ENCODE measurements around the gene KRTAP20-1.

The KRTAP20-1 gene

GRCh38 chr21:30629200-30629599, 13.0 kb downstream of the KRTAP20-1 start:
- H3K36me3 ChIP-seq (ENCODE audit: control insufficient read depth in 2 of 2, insufficient read depth in 1 of 2, low read length in 2 of 2), result no peaks in the 10 kb centered on the region
- TF ChIP-seq ZNF530 (tag by site-specific recombination; IDR thresholded peaks at IDR 0.05; ENCODE audit: low read depth) (no peak), HIC1 (tag by site-specific recombination; IDR thresholded peaks at IDR 0.05) (no peak), ZEB2 (tag by site-specific recombination; IDR thresholded peaks at IDR 0.05) (no peak), EGR2 (tag by site-specific recombination; IDR thresholded peaks at IDR 0.05; ENCODE audit: low read depth) (no peak), ZFP41 (tag by site-specific recombination; IDR thresholded peaks at IDR 0.05; ENCODE audit: borderline replicate concordance) (no peak), ZBTB8A (tag by site-specific recombination; IDR thresholded peaks at IDR 0.05) (no peak), ZFHX2 (tag by site-specific recombination; conservative IDR thresholded peaks at IDR 0.05) (no peak)
- H3K27ac ChIP-seq (ENCODE audit: extremely low read depth, low read depth, low read length), result no peak overlapping the region
- no peaks in the 10 kb centered on the region for H3K4me1 ChIP-seq (ENCODE audit: control insufficient read depth, insufficient read depth, low read length)
- POLR2A ChIA-PET, result no interaction called here
- H3K4me3 ChIP-seq (ENCODE audit: low read depth, low read length), result no peak overlapping the region
- CTCF ChIA-PET, result no interaction called here
- H3K9me3 ChIP-seq (ENCODE audit: control insufficient read depth, insufficient read depth, low read depth, low read length), result no peaks in the 10 kb centered on the region

GRCh38 chr21:30634906-30635305, 18.7 kb downstream of the KRTAP20-1 start, which contains the start of gene KRTAP20-2:
Gene KRTAP20-2, plus strand, starts transcription at chr21:30635206. Its CDS starts 58 bp downstream, at chr21:30635264.
- H3K4me3 ChIP-seq (ENCODE audit: low read depth, low read length), result no peak within 1 kb of the TSS
- no peaks in the 10 kb centered on the region for H3K36me3 ChIP-seq (ENCODE audit: control insufficient read depth in 2 of 2, insufficient read depth in 1 of 2, low read length in 2 of 2)
- no peak for TF ChIP-seq ZNF837 (tag by site-specific recombination; IDR thresholded peaks at IDR 0.05)
- no peak for TF ChIP-seq ZXDB (tag by site-specific recombination; IDR thresholded peaks at IDR 0.05)
- TF ChIP-seq ZNF747 (tag by site-specific recombination; IDR thresholded peaks at IDR 0.05), result no peak
- TF ChIP-seq ZNF221 (tag by site-specific recombination; IDR thresholded peaks at IDR 0.05; ENCODE audit: borderline replicate concordance), result no peak
- TF ChIP-seq KLF1 (tag by site-specific recombination; IDR thresholded peaks at IDR 0.05), result no peak
- TF ChIP-seq ZNF629 (tag by site-specific recombination; IDR thresholded peaks at IDR 0.05), result no peak
- no peak for TF ChIP-seq ZNF639 (tag by site-specific recombination; IDR thresholded peaks at IDR 0.05)
- no peak for TF ChIP-seq ATF2 (tag by site-specific recombination; IDR thresholded peaks at IDR 0.05; ENCODE audit: low read depth)
- no peak for TF ChIP-seq ZNF830 (tag by site-specific recombination; IDR thresholded peaks at IDR 0.05; ENCODE audit: low read depth)
- H3K27ac ChIP-seq (ENCODE audit: extremely low read depth, low read depth, low read length), result no peak within 1 kb of the TSS
- ChIA-PET CTCF (no interaction called here), POLR2A (no interaction called here)
- no peaks in the 10 kb centered on the region for H3K9me3 ChIP-seq (ENCODE audit: control insufficient read depth, insufficient read depth, low read depth, low read length)
- H3K4me1 ChIP-seq (ENCODE audit: control insufficient read depth, insufficient read depth, low read length), result no peaks in the 10 kb centered on the region

GRCh38 chr21:30638686-30639085, 22.5 kb downstream of the KRTAP20-1 start:
- CTCF ChIA-PET, result interaction anchor here (0.6 kb wide), 1 partner anchor 357 kb away, joined by 3 read pairs; no protein-coding TSS in a partner anchor
- TF ChIP-seq SCRT1 (tag by site-specific recombination; IDR thresholded peaks at IDR 0.05; ENCODE audit: borderline replicate concordance) (no peak), ZNF843 (tag by site-specific recombination; IDR thresholded peaks at IDR 0.05) (no peak), BCL11B (tag by site-specific recombination; IDR thresholded peaks at IDR 0.05; ENCODE audit: low read depth) (no peak)
- Histone ChIP-seq H3K9me3 (ENCODE audit: control insufficient read depth, insufficient read depth, low read depth, low read length) (no peaks in the 10 kb centered on the region), H3K36me3 (ENCODE audit: control insufficient read depth in 2 of 2, insufficient read depth in 1 of 2, low read length in 2 of 2) (no peaks in the 10 kb centered on the region), H3K4me3 (ENCODE audit: low read depth, low read length) (no peak overlapping the region), H3K27ac (ENCODE audit: extremely low read depth, low read depth, low read length) (no peak overlapping the region), H3K4me1 (ENCODE audit: control insufficient read depth, insufficient read depth, low read length) (no peaks in the 10 kb centered on the region)
- POLR2A ChIA-PET, result no interaction called here
